Mesothelial cell of epicardium (in vitro differentiated cells): ENCODE results near the gene NTPCR. TPM values are rescaled to one million over a fixed set of nuclear protein-coding genes. Genes with fewer than 3 reads are reported as not detected.

Source experiments
- DNase-seq, 2 experiments: peaks; one replicate each; pipeline ENCODE4 v3.0.0; 2021; ENCODE audit warnings: low spot score in 2 of 2; ENCODE audit not compliant: unreplicated experiment in 2 of 2
- H3K27ac Mint-ChIP-seq: 2 replicates; pipeline ENCODE4 v1.8.0; 2021; ENCODE audit warnings: mixed read lengths
- H3K27me3 Mint-ChIP-seq: 2 replicates; pipeline ENCODE4 v1.8.0; 2021; ENCODE audit warnings: low read depth, mixed read lengths
- H3K36me3 Mint-ChIP-seq: 2 replicates; pipeline ENCODE4 v1.8.0; 2021; ENCODE audit warnings: mixed read lengths
- H3K4me1 Mint-ChIP-seq: 2 replicates; pipeline ENCODE4 v1.8.0; 2021; ENCODE audit warnings: mixed read lengths
- H3K4me3 Mint-ChIP-seq: 2 replicates; pipeline ENCODE4 v1.8.0; 2021; ENCODE audit warnings: mild to moderate bottlenecking, moderate library complexity, mixed read lengths
- H3K9me3 Mint-ChIP-seq: 2 replicates; pipeline ENCODE4 v1.8.0; 2021; ENCODE audit warnings: mixed read lengths
- total RNA-seq: library from RNA; stranded (reverse); gene quantifications from 3 replicates; pipeline ENCODE4 v1.2.1, GENCODE V29; 2021
- TF ChIP-seq, protein P1 (sequence below): fragments of 200-600 bp; sonication (generic); IDR thresholded peaks from one replicate; pipeline ENCODE4 v1.5.0; 2021; ENCODE audit warnings: antibody characterized with exemption; ENCODE audit not compliant: unreplicated experiment

Gene NTPCR
- total RNA-seq, 1 donor from 2014 or later: 59.1 TPM

- TF ChIP-seq, protein P1, sequence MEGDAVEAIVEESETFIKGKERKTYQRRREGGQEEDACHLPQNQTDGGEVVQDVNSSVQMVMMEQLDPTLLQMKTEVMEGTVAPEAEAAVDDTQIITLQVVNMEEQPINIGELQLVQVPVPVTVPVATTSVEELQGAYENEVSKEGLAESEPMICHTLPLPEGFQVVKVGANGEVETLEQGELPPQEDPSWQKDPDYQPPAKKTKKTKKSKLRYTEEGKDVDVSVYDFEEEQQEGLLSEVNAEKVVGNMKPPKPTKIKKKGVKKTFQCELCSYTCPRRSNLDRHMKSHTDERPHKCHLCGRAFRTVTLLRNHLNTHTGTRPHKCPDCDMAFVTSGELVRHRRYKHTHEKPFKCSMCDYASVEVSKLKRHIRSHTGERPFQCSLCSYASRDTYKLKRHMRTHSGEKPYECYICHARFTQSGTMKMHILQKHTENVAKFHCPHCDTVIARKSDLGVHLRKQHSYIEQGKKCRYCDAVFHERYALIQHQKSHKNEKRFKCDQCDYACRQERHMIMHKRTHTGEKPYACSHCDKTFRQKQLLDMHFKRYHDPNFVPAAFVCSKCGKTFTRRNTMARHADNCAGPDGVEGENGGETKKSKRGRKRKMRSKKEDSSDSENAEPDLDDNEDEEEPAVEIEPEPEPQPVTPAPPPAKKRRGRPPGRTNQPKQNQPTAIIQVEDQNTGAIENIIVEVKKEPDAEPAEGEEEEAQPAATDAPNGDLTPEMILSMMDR: no peak
- H3K4me3 Mint-ChIP-seq: no peak overlapping the region
- H3K4me1 Mint-ChIP-seq: peaks cover 22% of the 10 kb centered on the region
- DNase-seq: no peak
- no peaks in the 10 kb centered on the region for H3K27me3 Mint-ChIP-seq
- H3K9me3 Mint-ChIP-seq: no peaks in the 10 kb centered on the region
- no peak overlapping the region for H3K27ac Mint-ChIP-seq
- peaks cover 6% of the 10 kb centered on the region for H3K36me3 Mint-ChIP-seq
These were observed 34.4 kb downstream of the NTPCR start for GRCh38 chr1:232984577-232985425.

GRCh38 chr1:232985882-232986526 is 35.6 kb downstream of the NTPCR start:
- Mint-ChIP-seq H3K9me3 (no peaks in the 10 kb centered on the region), H3K27me3 (no peaks in the 10 kb centered on the region), H3K27ac (no peak overlapping the region), H3K4me3 (no peak overlapping the region), H3K4me1 (peaks cover 14% of the 10 kb centered on the region), H3K36me3 (peaks cover 8% of the 10 kb centered on the region)
- TF ChIP-seq, protein P1: no peak
- DNase-seq: no peak

DNA sequence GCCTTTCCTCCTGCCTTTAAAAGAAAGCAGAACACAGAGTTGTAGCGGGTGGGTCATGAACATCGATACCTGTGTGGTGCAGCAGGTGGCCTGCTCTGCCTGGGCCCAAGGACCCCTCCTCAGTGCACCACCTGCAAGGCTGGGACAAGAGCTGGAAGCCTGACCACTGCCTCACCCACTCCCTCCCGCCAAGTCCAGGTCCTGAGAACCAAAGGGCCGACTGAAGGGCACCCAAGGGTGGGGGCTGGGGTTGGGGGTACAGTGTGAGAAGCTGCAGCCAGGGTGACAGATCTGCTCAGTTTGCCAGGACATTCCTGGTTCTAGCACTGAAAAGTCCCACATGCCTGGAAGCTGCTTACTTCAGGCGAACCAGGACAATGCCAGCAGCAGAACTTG is 36.1 kb downstream of the NTPCR start:
- no peak overlapping the region for H3K27ac Mint-ChIP-seq

GRCh38 chr1:232987046-232987773 is 36.8 kb downstream of the NTPCR start:
- H3K4me1 Mint-ChIP-seq: peaks cover 12% of the 10 kb centered on the region

More for the DNA sequence above, 36.1 kb downstream of the NTPCR start:
- Mint-ChIP-seq H3K4me1 (peaks cover 12% of the 10 kb centered on the region), H3K27me3 (no peaks in the 10 kb centered on the region), H3K36me3 (peaks cover 12% of the 10 kb centered on the region), H3K4me3 (no peak overlapping the region), H3K9me3 (no peaks in the 10 kb centered on the region)
- no peak for DNase-seq
- TF ChIP-seq, protein P1: no peak

DNA sequence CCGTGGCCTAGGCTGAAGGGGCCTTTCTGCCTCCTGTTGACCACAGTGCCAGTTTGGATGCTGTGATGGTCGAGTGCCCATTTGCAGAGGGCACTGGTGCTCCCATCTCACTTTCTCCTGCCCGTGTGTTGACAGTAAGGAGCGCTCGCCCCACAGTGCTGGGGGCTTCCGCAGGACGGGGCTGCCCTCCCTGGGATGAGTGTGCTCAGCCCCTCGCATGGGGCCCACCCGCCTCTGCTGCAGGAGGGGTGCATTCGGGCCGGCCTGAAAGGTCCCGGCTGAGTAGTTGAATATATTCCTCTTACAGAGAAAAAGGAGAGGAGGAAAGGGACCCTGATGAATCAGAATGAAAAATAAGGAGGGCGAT is 37.3 kb downstream of the NTPCR start:
- TF ChIP-seq, protein P1: no peak
- Mint-ChIP-seq H3K36me3 (peaks cover 22% of the 10 kb centered on the region), H3K27ac (no peak overlapping the region), H3K27me3 (no peaks in the 10 kb centered on the region), H3K9me3 (peaks cover 2% of the 10 kb centered on the region), H3K4me3 (no peak overlapping the region), H3K4me1 (peaks cover 12% of the 10 kb centered on the region)
- DNase-seq: no peak

More at GRCh38 chr1:232987046-232987773, 36.8 kb downstream of the NTPCR start:
- Mint-ChIP-seq H3K27me3 (no peaks in the 10 kb centered on the region), H3K27ac (no peak overlapping the region), H3K36me3 (peaks cover 17% of the 10 kb centered on the region), H3K4me3 (no peak overlapping the region), H3K9me3 (no peaks in the 10 kb centered on the region)
- no peak for DNase-seq
- TF ChIP-seq, protein P1: no peak
